SH-SY5Y (cell line): ENCODE measurements around the gene GNE.

Source experiments
- GATA2 ChIP-seq: IDR thresholded peaks from 2 replicates; pipeline ENCODE4 v1.6.1; 2011; ENCODE audit warnings: mild to moderate bottlenecking, low read depth, low read length
- GATA3 ChIP-seq: IDR thresholded peaks from 2 replicates; pipeline ENCODE4 v1.6.1; 2011; ENCODE audit warnings: low read depth, mild to moderate bottlenecking, low read length, moderate library complexity

- TF ChIP-seq GATA3 (no peak), GATA2 (no peak)
Observed at GRCh38 chr9:36217256-36217968, 40.8 kb downstream of the GNE start.
